Stimulated activated CD8-positive, alpha-beta memory T cell treated with anti-CD3 and anti-CD28 coated beads, Interleukin-2, amount 100 ng/mL, for 1 hour (primary cell): Measurements from ENCODE around the gene C2orf49.
A peak's percentile ranks its signal among the peaks of the same experiment; 100 is the strongest.
"Not testable (repeated sequence)": the region's sequence is repeated elsewhere in the genome, so short reads cannot be mapped to it uniquely, and the experiment has no call there.

Source experiments
- DNase-seq, 2 donors: peaks; one replicate each; pipeline ENCODE4 v3.0.0-alpha.2; 2020; ENCODE audit warnings: low read depth in 2 of 2

Gene C2orf49

GRCh38 chr2:105321875-105322646, 15.3 kb upstream of the C2orf49 start:
- no peak for DNase-seq

- DNase-seq, result no peak
Measured at GRCh38 chr2:105323111-105323510, 14.2 kb upstream of the C2orf49 start.

- DNase-seq, result no peak
Measured at GRCh38 chr2:105324101-105324500, 13.2 kb upstream of the C2orf49 start.

GRCh38 chr2:105324732-105325131, 12.6 kb upstream of the C2orf49 start:
- no peak for DNase-seq

GRCh38 chr2:105325389-105325963, 11.9 kb upstream of the C2orf49 start:
- no peak for DNase-seq

DNA sequence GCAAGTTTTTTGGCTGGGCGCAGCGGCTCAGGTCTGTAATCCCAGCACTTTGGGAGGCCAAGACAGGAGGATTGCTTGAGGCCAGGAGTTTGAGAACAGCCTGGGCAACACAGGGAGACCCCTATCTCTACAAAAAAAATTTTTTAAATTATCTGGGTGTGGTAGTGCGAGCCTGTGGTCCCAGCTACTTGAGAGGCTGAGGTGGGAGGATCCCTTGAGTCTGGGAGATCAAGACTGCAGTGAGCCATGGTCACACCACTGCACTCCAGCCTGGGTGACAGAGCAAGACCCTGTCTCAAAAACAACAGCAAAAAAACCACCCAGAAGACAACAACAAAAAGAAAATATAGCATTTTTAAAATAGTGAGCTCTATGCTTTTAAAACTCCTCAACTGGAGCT, 10.1 kb upstream of the C2orf49 start:
- DNase-seq, result not testable (repeated sequence)

- no peak for DNase-seq
Measured at GRCh38 chr2:105327690-105328089, 9.7 kb upstream of the C2orf49 start.

GRCh38 chr2:105328281-105329196, 8.8 kb upstream of the C2orf49 start:
- DNase-seq, result no peak

GRCh38 chr2:105329197-105329554, 8.2 kb upstream of the C2orf49 start:
- DNase-seq, result no peak

DNA sequence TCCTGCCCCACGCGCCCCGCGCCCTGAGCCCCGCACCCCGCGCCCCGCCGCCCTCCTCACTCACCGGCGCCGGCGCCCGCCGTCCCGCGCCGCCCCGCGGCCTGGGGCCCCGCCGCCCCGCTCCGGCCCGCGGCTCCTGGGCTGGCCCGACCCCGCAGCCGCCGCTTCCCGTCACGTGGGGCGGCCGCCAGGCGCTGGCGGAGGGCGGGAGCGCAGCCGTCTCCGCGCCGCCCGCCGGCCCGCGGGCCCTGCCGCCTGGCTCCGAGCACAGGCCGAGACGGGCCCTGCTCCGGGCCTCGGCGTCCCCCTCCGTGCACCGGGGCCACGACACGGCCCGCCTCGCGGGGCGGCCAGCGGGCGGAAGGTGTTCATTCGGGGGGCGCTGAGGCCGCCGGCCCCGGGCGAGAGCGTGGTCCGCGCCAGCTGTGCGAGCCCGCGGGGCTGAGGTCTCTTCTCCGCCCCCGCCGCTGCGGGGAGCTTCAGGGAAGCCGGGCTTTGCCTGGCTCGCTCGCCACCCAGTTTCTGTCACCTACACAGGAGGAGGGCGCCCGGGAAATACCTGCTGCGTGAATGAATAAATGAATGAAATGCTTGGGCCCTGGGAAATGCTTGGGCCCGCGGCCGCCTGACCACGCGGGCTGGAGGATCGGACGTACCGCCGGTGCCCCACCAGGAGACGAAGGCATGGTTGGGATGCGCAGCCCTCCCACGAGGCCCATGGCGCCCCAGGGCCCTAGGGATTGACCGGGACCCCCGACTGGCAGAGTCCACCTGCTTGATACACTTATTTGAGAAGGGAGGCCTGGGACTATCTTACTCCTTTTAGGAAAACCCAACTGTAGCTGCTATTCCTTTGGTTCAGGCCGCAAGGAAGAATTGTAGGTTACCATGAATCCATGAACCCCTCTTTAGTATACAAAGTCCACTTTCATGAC, 7.5 kb upstream of the C2orf49 start, which contains the start of gene TGFBRAP1:
Gene TGFBRAP1 (minus strand): TSS at position 175 of the 935 bp plus-strand sequence. CDS start 21,434 bp downstream, outside the sequence.
- peak; percentile 24 to 26 for DNase-seq

DNA sequence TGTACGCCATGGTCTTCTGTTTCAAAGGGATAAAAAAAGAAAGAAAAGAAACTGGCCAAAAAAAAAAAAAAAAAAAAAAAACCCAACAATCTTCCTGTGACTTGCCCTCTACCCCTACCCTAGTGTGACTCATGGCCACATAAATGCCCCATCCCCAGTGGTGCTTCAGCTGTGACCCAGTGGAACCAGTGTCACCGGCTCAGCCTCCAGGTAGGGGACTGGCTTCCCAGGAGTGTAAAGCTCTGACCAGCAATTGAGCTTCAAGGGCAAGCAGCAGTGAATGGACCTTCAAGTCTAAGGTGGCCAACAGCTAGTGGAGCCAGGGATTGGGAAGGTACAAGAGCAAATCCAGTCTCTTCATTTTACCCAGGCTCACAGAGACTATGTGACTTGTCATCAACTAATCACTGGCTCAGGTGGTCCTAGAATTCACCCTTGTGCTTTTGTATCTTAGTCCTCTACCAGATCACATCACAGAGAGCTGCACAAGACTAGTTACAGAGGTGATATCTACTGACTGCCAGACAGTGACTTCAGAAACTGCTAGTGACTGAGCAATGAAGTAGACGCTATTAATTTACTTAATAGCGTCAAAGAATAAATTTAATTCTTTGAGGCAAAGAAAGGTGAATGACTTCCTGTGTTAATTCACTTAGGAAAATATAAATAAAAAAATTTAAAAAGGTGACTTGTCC, 6.5 kb upstream of the C2orf49 start:
- DNase-seq, result no peak

DNA sequence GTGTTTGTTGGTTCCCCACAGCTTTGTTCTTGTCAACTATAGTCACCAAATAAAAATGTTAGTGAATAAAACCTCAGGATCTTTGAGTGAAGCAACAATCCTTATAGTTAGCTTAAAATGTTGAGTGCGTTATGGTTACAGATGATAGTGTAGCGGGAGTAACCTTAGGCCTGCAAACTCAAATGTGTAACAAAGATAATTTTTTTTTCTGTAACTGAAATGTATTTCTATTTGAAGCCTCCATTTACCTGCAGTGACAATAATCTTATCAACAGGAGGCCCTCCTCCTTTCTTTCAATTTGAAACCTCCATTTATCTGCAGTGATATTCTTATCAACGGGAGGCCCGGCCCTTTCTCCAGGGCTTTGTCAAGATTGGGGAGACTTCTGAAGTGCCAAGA, 3.1 kb upstream of the C2orf49 start:
- no peak for DNase-seq

DNA sequence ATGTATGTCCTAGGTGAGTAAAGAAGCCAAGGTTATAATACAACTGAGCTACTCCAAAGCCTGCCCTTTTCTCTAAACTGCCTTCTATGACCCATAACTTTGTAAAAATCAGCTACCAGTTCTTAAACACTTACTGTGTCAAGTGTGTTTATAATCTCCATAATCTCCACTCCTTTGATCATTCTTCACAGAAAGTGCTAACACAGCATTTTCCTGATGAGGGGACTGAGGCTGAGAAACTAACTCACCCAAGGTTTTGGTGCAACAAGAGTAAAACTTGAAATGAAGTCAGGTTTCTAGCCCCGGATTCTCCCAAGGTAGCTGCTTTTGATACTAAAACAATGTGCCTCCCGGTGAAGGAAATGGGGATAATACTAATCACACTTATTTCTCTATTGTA, 1.9 kb upstream of the C2orf49 start:
- DNase-seq, result no peak

DNA sequence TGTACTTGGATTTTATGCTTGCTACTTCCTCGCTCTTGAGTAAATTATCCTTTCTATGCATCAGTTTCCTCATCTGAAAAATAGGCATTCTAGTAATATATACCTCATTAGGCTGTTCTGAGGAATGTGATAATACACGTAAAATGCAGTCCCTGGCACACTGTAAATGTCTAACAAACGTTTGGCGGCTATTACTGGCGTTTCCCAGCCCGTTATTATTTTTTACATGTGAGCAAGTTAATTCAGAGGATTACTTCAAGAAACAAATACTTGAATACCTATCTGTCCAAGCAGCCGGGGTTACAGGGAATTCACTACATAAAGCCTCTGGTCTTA, 586 bp upstream of the C2orf49 start:
- no peak for DNase-seq

- DNase-seq, result no peak
Measured at GRCh38 chr2:105338020-105338385, 663 bp downstream of the C2orf49 start.

- DNase-seq, result no peak
Measured at GRCh38 chr2:105339414-105339813, 2.1 kb downstream of the C2orf49 start.

DNA sequence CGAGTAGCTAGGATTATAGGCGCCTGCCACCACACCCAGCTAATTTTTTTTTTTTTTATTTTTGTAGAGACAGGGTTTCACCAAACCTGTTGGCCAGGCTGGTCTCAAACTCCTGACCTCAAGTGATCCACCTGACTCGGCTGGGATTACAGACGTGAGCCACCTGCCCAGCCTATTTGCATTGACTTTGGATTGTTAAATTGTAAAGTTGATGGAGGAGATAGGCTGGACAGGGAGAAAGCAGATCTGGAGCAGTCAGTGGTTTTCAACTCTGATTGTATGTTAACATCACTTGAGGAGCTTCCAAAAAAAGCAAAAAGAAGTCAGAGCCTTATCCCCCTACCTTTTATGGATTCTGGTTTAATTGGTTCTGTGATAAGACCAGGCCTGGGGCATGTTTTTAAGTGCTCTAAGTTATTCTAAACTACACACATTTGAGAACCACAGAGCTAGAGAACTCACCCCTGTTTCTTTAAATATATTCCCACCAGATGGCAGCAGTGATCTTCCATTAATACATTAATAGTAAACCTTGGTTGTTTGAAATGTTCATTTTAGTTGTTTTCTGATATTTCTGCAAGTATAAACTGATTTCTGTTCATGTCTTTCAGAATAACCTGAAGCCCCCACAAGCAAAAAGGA, 7.5 kb downstream of the C2orf49 start:
- no peak for DNase-seq

DNA sequence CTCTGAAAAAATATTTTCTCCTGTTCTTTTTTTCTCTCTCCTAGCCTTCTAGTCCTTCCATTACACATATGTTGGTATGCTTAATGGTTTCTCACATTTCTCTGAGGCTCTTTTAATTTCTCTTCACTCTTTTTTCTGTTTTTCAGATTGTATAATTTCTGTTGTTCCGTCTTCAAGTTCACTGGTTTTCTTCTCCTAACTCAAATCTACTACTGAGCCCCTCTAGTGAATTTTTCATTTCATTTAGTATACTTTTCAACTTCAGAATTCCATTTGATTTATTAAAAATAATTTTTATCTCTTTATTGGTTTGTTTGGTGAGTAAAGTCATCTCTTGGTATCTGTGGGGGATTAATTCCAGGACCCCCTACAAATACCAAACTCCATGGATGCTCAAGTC, 19.8 kb downstream of the C2orf49 start:
- no peak for DNase-seq

DNA sequence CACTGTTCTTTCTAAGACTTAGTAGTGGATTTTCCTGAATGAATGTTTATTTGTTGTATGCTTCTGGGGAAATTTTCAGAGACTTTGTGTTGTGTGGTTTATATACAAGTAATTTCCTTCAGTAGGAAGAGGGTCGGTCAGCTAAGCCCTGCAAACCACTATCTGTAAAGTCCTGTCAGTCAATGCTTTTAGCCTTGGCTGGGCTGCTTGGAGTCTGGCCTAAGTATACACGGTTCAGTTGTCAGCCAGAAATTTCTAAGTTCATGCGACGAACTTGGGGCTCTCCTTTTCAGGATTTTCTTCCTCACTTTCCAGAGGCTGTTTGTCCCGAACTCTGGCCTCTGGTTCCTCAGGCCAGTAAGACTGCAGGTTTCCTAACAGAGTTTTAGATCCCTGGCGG, 21.3 kb downstream of the C2orf49 start:
- DNase-seq, result no peak

- DNase-seq, result no peak
Measured at GRCh38 chr2:105361102-105361889, 24.0 kb downstream of the C2orf49 start.
